IMR-90 (cell line): ENCODE results near the gene HIC2. TPM values are rescaled to one million over a fixed set of nuclear protein-coding genes. Genes with fewer than 3 reads are reported as not detected.
"Not testable (repeated sequence)": the region's sequence is repeated elsewhere in the genome, so short reads cannot be mapped to it uniquely, and the experiment has no call there.

ENCODE experiments used
- ATAC-seq: fragments of 200-7000 bp; cut with Tn5 transposase; 2 replicates; pipeline ENCODE4 v1.9.1; 2020; ENCODE audit warnings: low read depth, mild to moderate bottlenecking, moderate library complexity
- BruUV-seq: library from RNA; stranded (reverse); fragments of 400-500 nt; replicated peaks from 2 replicates; lab custom pipeline; 2021; lab: Mats Ljungman, UMichigan
- CTCF ChIA-PET: fragments of 300-600 bp; formaldehyde crosslinking; extraction: SDS; loops from one replicate; lab custom pipeline; 2021; ENCODE audit warnings: antibody characterized with exemption; lab: Yijun Ruan, JAX
- POLR2A ChIA-PET: fragments of 300-600 bp; sonication (Branson Sonifier 250); formaldehyde crosslinking; loops from one replicate; lab custom pipeline; 2022; ENCODE audit warnings: antibody characterized with exemption; ENCODE audit not compliant: unreplicated experiment; lab: Charles Lee
- DNase-seq: peaks from one replicate; pipeline ENCODE4 v3.0.0; 2013
- H2AFZ ChIP-seq: replicated peaks from 2 replicates; pipeline ENCODE3; 2013; ENCODE audit warnings: low read length, mild to moderate bottlenecking; ENCODE audit not compliant: poor library complexity
- H2AK5ac ChIP-seq: 2 replicates; pipeline ENCODE4 v1.6.1; 2013; ENCODE audit warnings: low read depth, low read length, inconsistent platforms
- H2AK9ac ChIP-seq: replicated peaks from 2 replicates; pipeline ENCODE3; 2013; ENCODE audit warnings: mild to moderate bottlenecking, low read depth, low read length, moderate library complexity; ENCODE audit not compliant: poor library complexity
- H2BK120ac ChIP-seq: 2 replicates; pipeline ENCODE4 v1.6.1; 2013; ENCODE audit warnings: low read depth, low read length, inconsistent platforms
- H2BK15ac ChIP-seq: 3 replicates; pipeline ENCODE4 v1.6.1; 2013; ENCODE audit warnings: low read depth, low read length, inconsistent platforms
- H2BK20ac ChIP-seq: 2 replicates; pipeline ENCODE4 v1.6.1; 2013; ENCODE audit warnings: low read depth, mild to moderate bottlenecking, inconsistent platforms, low read length, moderate library complexity
- H2BK5ac ChIP-seq: 2 replicates; pipeline ENCODE4 v1.6.1; 2013; ENCODE audit warnings: mild to moderate bottlenecking, low read depth, low read length, inconsistent platforms; ENCODE audit not compliant: poor library complexity, severe bottlenecking
- H3K14ac ChIP-seq: replicated peaks from 2 replicates; pipeline ENCODE4 v1.6.1; 2013; ENCODE audit warnings: low read depth, low read length, inconsistent platforms
- H3K18ac ChIP-seq: 2 replicates; pipeline ENCODE4 v1.6.1; 2013; ENCODE audit warnings: low read depth, low read length, control low read depth
- H3K23ac ChIP-seq: 2 replicates; pipeline ENCODE4 v1.6.1; 2013; ENCODE audit warnings: low read depth, low read length, inconsistent platforms
- H3K27ac ChIP-seq: 2 replicates; pipeline ENCODE4 v1.5.1; 2013; ENCODE audit warnings: mild to moderate bottlenecking, control low read depth, low read length; ENCODE audit not compliant: insufficient read depth
- H3K27me3 ChIP-seq: 2 replicates; pipeline ENCODE4 v1.6.1; 2013; ENCODE audit warnings: low read length; ENCODE audit not compliant: control insufficient read depth, insufficient read depth
- H3K36me3 ChIP-seq: 2 replicates; pipeline ENCODE4 v1.6.1; 2013; ENCODE audit warnings: low read length, mixed read lengths; ENCODE audit not compliant: control insufficient read depth, insufficient read depth
- H3K4ac ChIP-seq: 2 replicates; pipeline ENCODE4 v1.6.1; 2013; ENCODE audit warnings: low read depth, low read length, inconsistent platforms
- H3K4me1 ChIP-seq: 2 replicates; pipeline ENCODE4 v1.6.1; 2013; ENCODE audit warnings: low read length, mixed read lengths; ENCODE audit not compliant: control insufficient read depth, insufficient read depth
- H3K4me2 ChIP-seq: 2 replicates; pipeline ENCODE4 v1.6.1; 2013; ENCODE audit warnings: low read depth, mild to moderate bottlenecking, control low read depth, low read length, moderate library complexity
- H3K4me3 ChIP-seq: 2 replicates; pipeline ENCODE4 v1.5.1; 2013; ENCODE audit warnings: low read depth, mild to moderate bottlenecking, control low read depth, low read length, moderate library complexity; ENCODE audit not compliant: insufficient read depth
- H3K56ac ChIP-seq: 2 replicates; pipeline ENCODE4 v1.6.1; 2013; ENCODE audit warnings: low read length, inconsistent platforms; ENCODE audit not compliant: insufficient read depth; ENCODE audit errors: extremely low read depth
- H3K79me1 ChIP-seq, 2 experiments: 2 replicates each; pipeline ENCODE4 v1.6.1; 2013; ENCODE audit warnings: low read length in 2 of 2, inconsistent platforms in 1 of 2, low read depth in 1 of 2
- H3K9ac ChIP-seq: 2 replicates; pipeline ENCODE4 v1.6.1; 2013; ENCODE audit warnings: low read depth, low read length, control low read depth
- H3K9me1 ChIP-seq: 2 replicates; pipeline ENCODE4 v1.6.1; 2013; ENCODE audit warnings: low read length, inconsistent platforms; ENCODE audit not compliant: insufficient read depth
- H3K9me3 ChIP-seq: 2 replicates; pipeline ENCODE4 v1.6.1; 2013; ENCODE audit warnings: low read length; ENCODE audit not compliant: control insufficient read depth, insufficient read depth
- H4K20me1 ChIP-seq: 2 replicates; pipeline ENCODE4 v1.6.1; 2013; ENCODE audit warnings: low read length, inconsistent platforms; ENCODE audit not compliant: insufficient read depth
- H4K5ac ChIP-seq: 2 replicates; pipeline ENCODE4 v1.6.1; 2013; ENCODE audit warnings: mild to moderate bottlenecking, low read depth, low read length, control low read depth
- H4K8ac ChIP-seq, 2 experiments: 2 replicates each; pipeline ENCODE4 v1.6.1; 2013; ENCODE audit warnings: low read depth in 2 of 2, low read length in 2 of 2, control low read depth in 1 of 2, inconsistent platforms in 1 of 2
- H4K91ac ChIP-seq: 2 replicates; pipeline ENCODE4 v1.6.1; 2013; ENCODE audit warnings: low read depth, low read length, inconsistent platforms; ENCODE audit not compliant: insufficient read depth
- WGBS, 2 experiments: methylation state at CpG; one replicate each; pipeline versions ENCODE4 v1.1.5 to v1.1.7; 2013; ENCODE audit warnings: missing lambda C conversion rate in 2 of 2; ENCODE audit not compliant: insufficient read length in 1 of 2; ENCODE audit errors: extremely low coverage in 2 of 2; 5-methylcytosine and 5-hydroxymethylcytosine counted together
- dilution Hi-C: fragments of 300-500 bp; cut with HindIII; formaldehyde crosslinking; loops from one replicate; pipeline ENCODE4 v1.14.3; 2018; ENCODE audit warnings: low sequenced_read_pairs; ENCODE audit not compliant: unreplicated experiment
- in situ Hi-C: fragments of 300-500 bp; cut with MboI; formaldehyde crosslinking; loops from 3 replicates; pipeline ENCODE4 v1.14.3; 2019; ENCODE audit warnings: low sequenced_read_pairs, inconsistent platforms, mixed read lengths
- intact Hi-C: fragments of 100-400 bp; cut with micrococcal nuclease; formaldehyde crosslinking; loops from 2 replicates; pipeline ENCODE4 v1.10.0; 2022
- polyA plus RNA-seq, 3 experiments: library from polyadenylated mRNA; depleted of rRNA; stranded (reverse); fragments of >200 nt; gene quantifications; 2 replicates each; pipeline ENCODE4 v1.2.3, GENCODE V29; 2012; ENCODE audit warnings: low replicate concordance in 1 of 3
- total RNA-seq: library from RNA; depleted of rRNA; stranded (reverse); fragments of >200 nt; gene quantifications from 2 replicates; pipeline ENCODE4 v1.2.3, GENCODE V29; 2012

HIC2 gene
- total and polyA plus RNA-seq, 2 of the 4 experiments (the other 2 are of a cell fraction), result 1.4 to 2.4 TPM

- BruUV-seq, H3K27ac ChIP-seq, H2AFZ ChIP-seq, in situ Hi-C loops, H3K4me1 ChIP-seq, CTCF ChIA-PET, H3K56ac ChIP-seq, H3K23ac ChIP-seq, intact Hi-C loops, H3K9ac ChIP-seq, H2BK120ac ChIP-seq, H3K9me1 ChIP-seq, H3K36me3 ChIP-seq, H3K4me2 ChIP-seq, H2BK15ac ChIP-seq, H2AK9ac ChIP-seq, H3K79me1 ChIP-seq, H2AK5ac ChIP-seq, H3K4ac ChIP-seq, H4K20me1 ChIP-seq, POLR2A ChIA-PET, H4K5ac ChIP-seq, H2BK20ac ChIP-seq, H3K4me3 ChIP-seq, dilution Hi-C loops, H3K14ac ChIP-seq, H3K27me3 ChIP-seq, DNase-seq, H3K9me3 ChIP-seq, H4K8ac ChIP-seq, H4K91ac ChIP-seq, H2BK5ac ChIP-seq, H3K18ac ChIP-seq: not testable (repeated sequence)
- WGBS, 2 experiments, result no CpG with 5 or more reads among the region's 12 CpGs
- ATAC-seq, result peak; percentile 47
These were observed 7.0 kb downstream of the HIC2 start for GRCh38 chr22:21424084-21424709.

- H3K56ac ChIP-seq, H4K20me1 ChIP-seq, H3K36me3 ChIP-seq, BruUV-seq, H2AFZ ChIP-seq, H3K27ac ChIP-seq, H4K5ac ChIP-seq, CTCF ChIA-PET, H3K4me1 ChIP-seq, H2AK5ac ChIP-seq, H4K8ac ChIP-seq, H3K9me3 ChIP-seq, H3K14ac ChIP-seq, DNase-seq, H2AK9ac ChIP-seq, H2BK20ac ChIP-seq, intact Hi-C loops, H3K18ac ChIP-seq, H3K79me1 ChIP-seq, H4K91ac ChIP-seq, H3K4me3 ChIP-seq, H3K9me1 ChIP-seq, POLR2A ChIA-PET, H3K4ac ChIP-seq, in situ Hi-C loops, ATAC-seq, H2BK120ac ChIP-seq, dilution Hi-C loops, H3K27me3 ChIP-seq, H3K4me2 ChIP-seq, H2BK15ac ChIP-seq, H3K9ac ChIP-seq, H2BK5ac ChIP-seq, H3K23ac ChIP-seq: not testable (repeated sequence)
- no CpG with 5 or more reads among the region's 15 CpGs for WGBS, 2 experiments
These were observed 17.4 kb downstream of the HIC2 start for GRCh38 chr22:21434378-21435233.
